ENCODE results near the gene C1orf210.

Gene C1orf210

DNA sequence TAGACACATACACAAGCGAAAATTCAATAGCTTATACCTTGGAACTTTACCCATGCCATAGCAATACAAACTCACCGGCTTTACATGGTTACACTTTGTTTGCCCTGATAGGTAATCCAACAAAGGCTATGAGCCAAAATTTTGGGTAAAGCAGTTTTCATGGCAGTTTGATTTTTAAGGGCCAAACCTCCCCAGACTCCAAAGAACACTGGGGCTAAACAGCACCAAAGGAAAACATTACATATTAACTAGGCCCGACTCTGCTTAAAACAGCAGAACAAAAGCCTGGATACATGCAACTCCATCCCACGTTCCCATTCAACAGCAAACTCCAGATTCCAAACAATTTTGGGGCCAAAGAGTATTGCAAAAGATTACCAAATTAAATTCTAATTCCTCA lies 19.9 kb downstream of the C1orf210 start:
- no peak for DNase-seq (ENCODE audit: low read depth, low spot score)
- no peaks in the 10 kb centered on the region for H3K4me1 ChIP-seq (ENCODE audit: insufficient read depth, insufficient read length)
- TF ChIP-seq SUZ12 (IDR thresholded peaks at IDR 0.05; ENCODE audit: extremely low read depth, insufficient read depth, insufficient read length) = no peak
- no peak for TF ChIP-seq YY1 (IDR thresholded peaks at IDR 0.05; ENCODE audit: insufficient read depth, insufficient read length)
- TF ChIP-seq ZNF274 (IDR thresholded peaks at IDR 0.05; ENCODE audit: low read depth, low read length) = no peak

DNA sequence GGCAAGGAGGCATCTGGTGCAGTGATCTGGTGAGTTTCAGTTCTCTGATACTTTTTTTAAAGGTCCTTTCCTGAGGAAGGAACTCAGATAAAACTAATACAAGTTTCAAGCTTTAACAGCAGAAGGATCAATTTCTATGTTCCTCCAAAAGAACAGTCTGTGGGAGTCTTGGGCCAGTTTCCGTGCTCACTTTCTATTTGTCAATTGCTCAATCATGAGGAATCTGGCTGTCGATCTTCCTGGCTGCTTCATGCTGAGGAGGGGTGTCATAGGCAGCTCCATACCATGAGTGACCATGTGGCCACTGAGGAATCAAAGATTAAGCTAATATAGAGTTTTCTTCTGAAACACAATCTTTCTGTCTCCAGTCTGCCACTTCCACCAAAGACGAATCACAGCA lies 27.0 kb downstream of the C1orf210 start:
- no peak overlapping the region for H3K9ac ChIP-seq (ENCODE audit: insufficient read length, low read depth)
- H3K36me3 ChIP-seq (ENCODE audit: insufficient read depth, insufficient read length, low read length) = no peaks in the 10 kb centered on the region
- no peaks in the 10 kb centered on the region for H3K27me3 ChIP-seq (ENCODE audit: insufficient read depth, insufficient read length)
- DNase-seq (ENCODE audit: low read depth, low spot score) = no peak
- H3K4me3 ChIP-seq (ENCODE audit: insufficient read length, low read depth) = no peak overlapping the region
- TF ChIP-seq YY1 (IDR thresholded peaks at IDR 0.05; ENCODE audit: insufficient read depth, insufficient read length) (no peak), SUZ12 (IDR thresholded peaks at IDR 0.05; ENCODE audit: extremely low read depth, insufficient read depth, insufficient read length) (no peak), ZNF274 (IDR thresholded peaks at IDR 0.05; ENCODE audit: low read depth, low read length) (no peak)
- no peaks in the 10 kb centered on the region for H3K4me1 ChIP-seq (ENCODE audit: insufficient read depth, insufficient read length)
- H3K9me3 ChIP-seq (ENCODE audit: insufficient read depth, low read length) = peaks cover 63% of the 10 kb centered on the region

More for the DNA sequence above, 19.9 kb downstream of the C1orf210 start:
- H3K9me3 ChIP-seq (ENCODE audit: insufficient read depth, low read length) = peaks cover 57% of the 10 kb centered on the region
- H3K9ac ChIP-seq (ENCODE audit: insufficient read length, low read depth) = no peak overlapping the region
- no peaks in the 10 kb centered on the region for H3K27me3 ChIP-seq (ENCODE audit: insufficient read depth, insufficient read length)
- no peak overlapping the region for H3K4me3 ChIP-seq (ENCODE audit: insufficient read length, low read depth)
- H3K36me3 ChIP-seq (ENCODE audit: insufficient read depth, insufficient read length, low read length) = no peaks in the 10 kb centered on the region

DNA sequence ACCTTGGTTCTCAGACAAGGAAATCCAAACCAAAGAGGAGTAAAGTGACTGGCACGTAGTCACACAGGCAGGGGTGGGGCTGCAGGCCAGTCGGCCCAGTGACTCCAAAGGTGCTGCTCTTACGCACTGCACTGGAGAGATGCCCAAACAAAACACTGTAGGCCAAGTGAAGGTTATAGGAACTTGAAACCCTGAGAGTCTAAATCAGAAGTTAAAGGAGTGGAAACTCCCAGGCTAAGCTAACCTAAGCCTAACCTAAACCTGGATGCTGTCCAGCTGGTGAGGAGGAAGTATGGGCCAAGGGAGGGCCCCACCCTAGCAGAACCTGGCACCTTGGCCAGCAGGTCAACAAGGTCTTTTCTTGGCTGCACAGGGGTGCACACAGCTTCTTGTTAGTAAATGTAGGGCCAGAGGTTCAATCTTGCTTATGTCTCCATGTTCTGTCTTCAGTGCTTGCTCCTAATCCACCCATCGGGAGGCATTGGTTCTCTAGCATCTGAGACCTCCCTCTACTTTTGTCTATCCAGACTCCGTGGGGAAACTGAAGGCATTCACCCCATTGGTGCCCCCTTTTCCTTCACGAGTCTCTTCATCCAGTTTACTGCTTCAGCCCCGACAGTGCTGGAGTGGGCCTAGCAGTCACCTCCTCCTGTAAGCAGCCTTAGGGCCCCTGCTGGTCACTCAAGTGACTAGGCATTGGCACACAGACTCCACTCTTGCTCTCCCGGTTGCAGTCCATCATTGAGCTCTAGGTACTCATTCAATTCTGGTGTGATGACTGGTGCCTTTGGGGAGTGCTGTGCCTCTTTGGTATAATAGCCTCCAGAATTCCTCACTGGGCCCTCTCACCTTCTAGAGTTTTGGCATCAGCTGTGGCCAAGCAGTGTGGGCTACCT lies 28.5 kb downstream of the C1orf210 start:
- TF ChIP-seq YY1 (IDR thresholded peaks at IDR 0.05; ENCODE audit: insufficient read depth, insufficient read length) = no peak
- TF ChIP-seq SUZ12 (IDR thresholded peaks at IDR 0.05; ENCODE audit: extremely low read depth, insufficient read depth, insufficient read length) = no peak
- no peak for TF ChIP-seq ZNF274 (IDR thresholded peaks at IDR 0.05; ENCODE audit: low read depth, low read length)
- H3K9me3 ChIP-seq (ENCODE audit: insufficient read depth, low read length) = peaks cover 49% of the 10 kb centered on the region
- no peak for DNase-seq (ENCODE audit: low read depth, low spot score)

DNA sequence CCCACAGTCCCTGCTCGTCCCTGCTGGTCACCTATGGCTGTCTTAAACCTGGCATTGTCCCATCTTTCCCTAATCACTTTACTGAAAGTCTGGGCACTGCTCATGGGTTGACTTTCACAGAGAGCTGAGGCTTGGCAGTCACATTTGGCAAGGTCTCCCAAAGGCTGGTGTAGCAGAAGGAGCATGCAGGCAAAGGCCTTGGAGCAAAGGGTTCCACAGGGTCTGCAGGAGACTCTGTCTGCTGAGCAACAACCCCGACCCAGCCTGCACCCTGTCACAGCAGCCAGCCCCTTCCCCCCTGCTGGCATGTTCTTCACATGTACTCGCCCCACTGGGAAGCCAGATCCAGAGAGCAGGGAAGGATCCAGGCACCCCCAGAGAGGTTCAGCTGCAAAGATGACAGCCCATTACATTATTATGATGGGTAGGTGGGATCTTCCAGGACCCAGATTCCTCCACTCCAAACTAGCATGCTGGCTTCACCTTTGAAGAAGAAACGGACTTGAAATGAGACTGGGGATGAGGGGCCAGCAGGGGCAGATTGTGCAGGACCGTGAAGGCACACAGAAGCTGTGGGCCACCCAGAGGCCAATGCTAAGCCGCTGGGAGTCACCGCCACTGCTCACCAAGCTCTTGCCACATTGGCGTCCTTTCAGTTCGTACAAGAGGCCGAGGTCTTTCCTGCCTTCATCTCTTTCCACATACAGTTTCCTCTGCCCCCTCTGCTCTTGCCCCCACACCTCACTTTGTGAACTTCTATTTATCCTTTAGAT lies 29.8 kb downstream of the C1orf210 start:
- Histone ChIP-seq H3K9ac (ENCODE audit: insufficient read length, low read depth) (no peak overlapping the region), H3K9me3 (ENCODE audit: insufficient read depth, low read length) (peaks cover 47% of the 10 kb centered on the region), H3K4me3 (ENCODE audit: insufficient read length, low read depth) (no peak overlapping the region), H3K36me3 (ENCODE audit: insufficient read depth, insufficient read length, low read length) (no peaks in the 10 kb centered on the region), H3K27me3 (ENCODE audit: insufficient read depth, insufficient read length) (no peaks in the 10 kb centered on the region), H3K4me1 (ENCODE audit: insufficient read depth, insufficient read length) (no peaks in the 10 kb centered on the region)
- TF ChIP-seq SUZ12 (IDR thresholded peaks at IDR 0.05; ENCODE audit: extremely low read depth, insufficient read depth, insufficient read length) = no peak
- no peak for TF ChIP-seq ZNF274 (IDR thresholded peaks at IDR 0.05; ENCODE audit: low read depth, low read length)
- TF ChIP-seq YY1 (IDR thresholded peaks at IDR 0.05; ENCODE audit: insufficient read depth, insufficient read length) = no peak
- DNase-seq (ENCODE audit: low read depth, low spot score) = no peak

More for the DNA sequence above, 28.5 kb downstream of the C1orf210 start:
- H3K4me3 ChIP-seq (ENCODE audit: insufficient read length, low read depth) = no peak overlapping the region
- H3K36me3 ChIP-seq (ENCODE audit: insufficient read depth, insufficient read length, low read length) = no peaks in the 10 kb centered on the region
- no peaks in the 10 kb centered on the region for H3K27me3 ChIP-seq (ENCODE audit: insufficient read depth, insufficient read length)
- H3K4me1 ChIP-seq (ENCODE audit: insufficient read depth, insufficient read length) = no peaks in the 10 kb centered on the region
- no peak overlapping the region for H3K9ac ChIP-seq (ENCODE audit: insufficient read length, low read depth)

DNA sequence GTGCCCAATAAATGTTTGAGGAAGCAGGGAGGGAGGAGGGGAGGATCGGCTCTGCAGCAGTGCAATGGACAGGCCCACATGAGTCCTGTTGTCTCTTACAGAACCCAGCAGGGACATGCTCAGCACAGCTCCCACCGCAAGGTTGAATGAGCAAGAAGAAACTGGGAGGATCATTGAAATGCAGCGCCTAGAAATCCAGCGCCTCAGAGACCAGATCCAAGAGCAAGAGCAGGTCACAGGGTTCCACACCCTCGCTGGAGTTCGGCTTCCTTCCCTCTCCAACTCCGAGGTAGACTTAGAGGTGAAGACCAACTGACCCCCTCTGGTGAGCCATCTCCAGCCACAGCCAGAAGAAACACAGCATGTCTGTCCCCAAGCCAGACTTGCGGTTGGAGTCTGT lies 31.5 kb downstream of the C1orf210 start:
- Histone ChIP-seq H3K4me1 (ENCODE audit: insufficient read depth, insufficient read length) (no peaks in the 10 kb centered on the region), H3K9ac (ENCODE audit: insufficient read length, low read depth) (no peak overlapping the region), H3K4me3 (ENCODE audit: insufficient read length, low read depth) (no peak overlapping the region), H3K9me3 (ENCODE audit: insufficient read depth, low read length) (peaks cover 50% of the 10 kb centered on the region), H3K36me3 (ENCODE audit: insufficient read depth, insufficient read length, low read length) (no peaks in the 10 kb centered on the region), H3K27me3 (ENCODE audit: insufficient read depth, insufficient read length) (no peaks in the 10 kb centered on the region)
- TF ChIP-seq SUZ12 (IDR thresholded peaks at IDR 0.05; ENCODE audit: extremely low read depth, insufficient read depth, insufficient read length) (no peak), ZNF274 (IDR thresholded peaks at IDR 0.05; ENCODE audit: low read depth, low read length) (no peak), YY1 (IDR thresholded peaks at IDR 0.05; ENCODE audit: insufficient read depth, insufficient read length) (no peak)
- DNase-seq (ENCODE audit: low read depth, low spot score) = no peak

DNA sequence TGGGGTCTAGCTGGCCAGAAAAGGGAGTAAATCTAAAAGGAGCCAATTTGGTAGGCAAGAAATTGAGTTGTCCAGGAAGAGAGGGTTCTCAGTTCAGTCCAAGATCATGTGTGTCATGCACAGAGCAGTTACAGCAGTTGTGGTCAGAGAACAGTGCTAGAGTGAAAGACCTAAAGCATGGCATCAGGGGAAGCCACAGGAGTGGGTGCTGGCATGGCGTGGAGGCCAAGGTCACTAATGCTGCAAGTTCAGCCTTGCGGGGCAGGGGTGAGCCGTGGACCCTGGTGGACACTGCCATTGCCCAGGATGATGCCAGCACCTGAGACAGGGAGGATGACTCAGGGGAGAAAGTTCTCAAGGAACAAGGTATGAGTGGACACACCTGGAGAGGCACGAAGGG lies 32.2 kb downstream of the C1orf210 start:
- Histone ChIP-seq H3K27me3 (ENCODE audit: insufficient read depth, insufficient read length) (no peaks in the 10 kb centered on the region), H3K36me3 (ENCODE audit: insufficient read depth, insufficient read length, low read length) (no peaks in the 10 kb centered on the region), H3K4me1 (ENCODE audit: insufficient read depth, insufficient read length) (no peaks in the 10 kb centered on the region), H3K4me3 (ENCODE audit: insufficient read length, low read depth) (no peak overlapping the region), H3K9me3 (ENCODE audit: insufficient read depth, low read length) (peaks cover 49% of the 10 kb centered on the region), H3K9ac (ENCODE audit: insufficient read length, low read depth) (no peak overlapping the region)
- no peak for DNase-seq (ENCODE audit: low read depth, low spot score)
- TF ChIP-seq ZNF274 (IDR thresholded peaks at IDR 0.05; ENCODE audit: low read depth, low read length) (no peak), YY1 (IDR thresholded peaks at IDR 0.05; ENCODE audit: insufficient read depth, insufficient read length) (no peak), SUZ12 (IDR thresholded peaks at IDR 0.05; ENCODE audit: extremely low read depth, insufficient read depth, insufficient read length) (no peak)

DNA sequence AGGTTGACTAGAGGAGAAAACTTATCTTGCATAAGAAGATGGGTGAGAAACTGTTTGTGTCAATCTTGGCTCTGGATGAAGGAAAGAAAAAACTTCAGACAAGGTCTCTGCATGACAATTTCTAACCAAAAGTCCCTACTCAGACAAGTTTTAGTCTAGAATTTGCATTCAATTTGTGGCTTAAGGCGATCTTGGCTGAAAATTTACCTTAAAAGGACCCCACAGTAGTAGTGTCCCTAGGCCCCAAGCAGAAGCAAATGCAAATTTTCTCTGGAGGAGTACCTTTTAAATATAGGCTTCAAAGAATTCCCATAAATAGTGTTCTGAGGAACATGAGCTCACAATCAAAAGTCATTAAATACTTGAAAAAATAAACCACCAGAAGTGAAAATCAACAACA lies 33.2 kb downstream of the C1orf210 start:
- Histone ChIP-seq H3K4me1 (ENCODE audit: insufficient read depth, insufficient read length) (no peaks in the 10 kb centered on the region), H3K9me3 (ENCODE audit: insufficient read depth, low read length) (peaks cover 49% of the 10 kb centered on the region), H3K27me3 (ENCODE audit: insufficient read depth, insufficient read length) (no peaks in the 10 kb centered on the region), H3K4me3 (ENCODE audit: insufficient read length, low read depth) (no peak overlapping the region), H3K36me3 (ENCODE audit: insufficient read depth, insufficient read length, low read length) (no peaks in the 10 kb centered on the region), H3K9ac (ENCODE audit: insufficient read length, low read depth) (no peak overlapping the region)
- no peak for TF ChIP-seq SUZ12 (IDR thresholded peaks at IDR 0.05; ENCODE audit: extremely low read depth, insufficient read depth, insufficient read length)
- no peak for TF ChIP-seq YY1 (IDR thresholded peaks at IDR 0.05; ENCODE audit: insufficient read depth, insufficient read length)
- TF ChIP-seq ZNF274 (IDR thresholded peaks at IDR 0.05; ENCODE audit: low read depth, low read length) = no peak
- DNase-seq (ENCODE audit: low read depth, low spot score) = no peak

Measured in NT2/D1 (cell line).